ENCODE measurements around the gene ADAMTS15. TPM values are rescaled to one million over a fixed set of nuclear protein-coding genes. Genes with fewer than 3 reads are reported as not detected.

The ADAMTS15 gene
- total and polyA plus RNA-seq, 10 of the 15 experiments (the other 5 are each of a cell fraction or from before 2014, with no cell fraction given) = not detected

DNA sequence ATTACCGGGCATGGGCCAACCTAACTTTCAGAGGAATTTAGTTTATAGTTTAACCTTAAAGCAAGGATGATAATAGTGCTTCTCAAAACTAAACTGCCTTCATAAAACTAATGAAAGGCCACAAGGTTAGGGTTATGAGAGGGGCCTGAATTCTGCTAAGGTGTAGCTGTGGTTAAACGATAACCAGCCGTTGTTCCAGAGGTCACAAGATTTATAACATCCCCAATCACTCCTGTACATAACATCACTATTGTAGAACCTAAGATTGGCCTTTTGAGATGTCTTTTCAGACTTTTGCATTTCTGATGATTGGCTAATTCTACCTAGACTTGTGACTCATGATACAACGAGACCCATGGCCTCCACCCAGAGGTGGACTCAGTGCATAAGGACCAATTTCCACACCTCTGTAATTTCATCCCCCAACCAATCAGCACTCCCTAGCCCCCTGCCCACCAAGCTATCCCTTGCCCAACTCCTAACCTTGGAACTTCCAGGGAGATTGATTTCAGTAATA lies 69.8 kb downstream of the ADAMTS15 start (continued):
- no peak for TF ChIP-seq BHLHE40 (IDR thresholded peaks at IDR 0.05; ENCODE audit: borderline replicate concordance in 1 of 2, low read depth in 2 of 2, low read length in 1 of 2)
- no peak for TF ChIP-seq TARDBP (IDR thresholded peaks at IDR 0.05; ENCODE audit: borderline replicate concordance)
- TF ChIP-seq CHD4 (IDR thresholded peaks at IDR 0.05) = no peak
- no peak for TF ChIP-seq SUZ12 (IDR thresholded peaks at IDR 0.05; ENCODE audit: unreplicated experiment)
- no peak for TF ChIP-seq EGR1 (IDR thresholded peaks at IDR 0.05; ENCODE audit: borderline replicate concordance in 1 of 2, low read depth in 2 of 2, low read length in 2 of 2)
- no peak for TF ChIP-seq HDAC2 (IDR thresholded peaks at IDR 0.05)

GRCh38 chr11:130519128-130519932 lies 70.9 kb downstream of the ADAMTS15 start:
- ATAC-seq (no peak), DNase-seq (ENCODE audit: low read depth, low spot score) (no peak), FAIRE-seq (no peak)
- Histone ChIP-seq H3K4me2 (ENCODE audit: control insufficient read depth, insufficient read depth) (no peak overlapping the region), H2AFZ (ENCODE audit: control insufficient read depth, low read depth, low read length) (no peak overlapping the region), H3K79me2 (ENCODE audit: control insufficient read depth, insufficient read depth, low read length) (no peaks in the 10 kb centered on the region), H3K27ac (ENCODE audit: control insufficient read depth, insufficient read depth) (no peak overlapping the region), H3K9ac (ENCODE audit: control insufficient read depth, insufficient read depth, low read length) (no peak overlapping the region), H3K9me3 (replicated peaks; ENCODE audit: control insufficient read depth, insufficient read depth, low read length) (no peaks in the 10 kb centered on the region), H3K36me3 (ENCODE audit: control insufficient read depth in 2 of 2, insufficient read depth in 2 of 2, low read length in 1 of 2) (no peaks in the 10 kb centered on the region), H3K4me3 (no peak overlapping the region), H3K4me1 (ENCODE audit: control insufficient read depth, insufficient read depth, low read length) (no peaks in the 10 kb centered on the region), H4K20me1 (ENCODE audit: control insufficient read depth, insufficient read depth) (no peaks in the 10 kb centered on the region), H3K27me3 (replicated peaks in 1 of 2; ENCODE audit: control insufficient read depth in 2 of 2, insufficient read depth in 2 of 2, low read length in 1 of 2) (peaks cover 1 to 7% of the 10 kb centered on the region in 2 experiments; a peak in 3 of 4 replicates)
- intact Hi-C loops (cut with micrococcal nuclease; ENCODE audit: unreplicated experiment) (no loop called here), in situ Hi-C loops (cut with MboI) (no loop called here)
- WGBS (ENCODE audit: insufficient coverage, insufficient replicate concordance, low lambda C conversion rate, missing lambda C conversion rate) = 48% methylated on average over 11 of the region's 11 CpGs
- CTCF ChIA-PET = no interaction called here
- RAD21 ChIA-PET (ENCODE audit: unreplicated experiment) = no interaction called here
- SMC1A ChIA-PET (ENCODE audit: uncharacterized antibody, unreplicated experiment) = no interaction called here
- BruUV-seq (replicated peaks) = no TSS peak
- POLR2A ChIA-PET = no interaction called here
- no peak for TF ChIP-seq PAX5 (IDR thresholded peaks at IDR 0.05; ENCODE audit: borderline replicate concordance, low read depth, low read length)
- TF ChIP-seq TCF7 (IDR thresholded peaks at IDR 0.05; ENCODE audit: borderline replicate concordance) = no peak
- TF ChIP-seq, protein P1, sequence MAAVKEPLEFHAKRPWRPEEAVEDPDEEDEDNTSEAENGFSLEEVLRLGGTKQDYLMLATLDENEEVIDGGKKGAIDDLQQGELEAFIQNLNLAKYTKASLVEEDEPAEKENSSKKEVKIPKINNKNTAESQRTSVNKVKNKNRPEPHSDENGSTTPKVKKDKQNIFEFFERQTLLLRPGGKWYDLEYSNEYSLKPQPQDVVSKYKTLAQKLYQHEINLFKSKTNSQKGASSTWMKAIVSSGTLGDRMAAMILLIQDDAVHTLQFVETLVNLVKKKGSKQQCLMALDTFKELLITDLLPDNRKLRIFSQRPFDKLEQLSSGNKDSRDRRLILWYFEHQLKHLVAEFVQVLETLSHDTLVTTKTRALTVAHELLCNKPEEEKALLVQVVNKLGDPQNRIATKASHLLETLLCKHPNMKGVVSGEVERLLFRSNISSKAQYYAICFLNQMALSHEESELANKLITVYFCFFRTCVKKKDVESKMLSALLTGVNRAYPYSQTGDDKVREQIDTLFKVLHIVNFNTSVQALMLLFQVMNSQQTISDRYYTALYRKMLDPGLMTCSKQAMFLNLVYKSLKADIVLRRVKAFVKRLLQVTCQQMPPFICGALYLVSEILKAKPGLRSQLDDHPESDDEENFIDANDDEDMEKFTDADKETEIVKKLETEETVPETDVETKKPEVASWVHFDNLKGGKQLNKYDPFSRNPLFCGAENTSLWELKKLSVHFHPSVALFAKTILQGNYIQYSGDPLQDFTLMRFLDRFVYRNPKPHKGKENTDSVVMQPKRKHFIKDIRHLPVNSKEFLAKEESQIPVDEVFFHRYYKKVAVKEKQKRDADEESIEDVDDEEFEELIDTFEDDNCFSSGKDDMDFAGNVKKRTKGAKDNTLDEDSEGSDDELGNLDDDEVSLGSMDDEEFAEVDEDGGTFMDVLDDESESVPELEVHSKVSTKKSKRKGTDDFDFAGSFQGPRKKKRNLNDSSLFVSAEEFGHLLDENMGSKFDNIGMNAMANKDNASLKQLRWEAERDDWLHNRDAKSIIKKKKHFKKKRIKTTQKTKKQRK (IDR thresholded peaks at IDR 0.05; ENCODE audit: low read depth, low read length) = no peak
- no peak for TF ChIP-seq RFX5 (IDR thresholded peaks at IDR 0.05; ENCODE audit: low read depth, low read length)
- no peak for TF ChIP-seq RCOR1 (conservative IDR thresholded peaks at IDR 0.05; ENCODE audit: low read depth, low read length)
- no peak for TF ChIP-seq ZBTB4 (CRISPR knock-in tag; IDR thresholded peaks at IDR 0.05)
- no peak for TF ChIP-seq MTA2 (IDR thresholded peaks at IDR 0.05; ENCODE audit: low read depth)
- TF ChIP-seq KAT2A (conservative IDR thresholded peaks at IDR 0.05; ENCODE audit: control insufficient read depth, low read depth, low read length) = no peak
- TF ChIP-seq SREBF2 (IDR thresholded peaks at IDR 0.05; ENCODE audit: low read length) = no peak
- TF ChIP-seq SRF (IDR thresholded peaks at IDR 0.05; ENCODE audit: low read depth in 2 of 2, low read length in 2 of 2) = no peak
- TF ChIP-seq BACH1 (IDR thresholded peaks at IDR 0.05; ENCODE audit: borderline replicate concordance) = no peak
